Glutamatergic neuron (in vitro differentiated cells): Measurements from ENCODE around the gene BTN3A1. TPM values are rescaled to one million over a fixed set of nuclear protein-coding genes. Genes with fewer than 3 reads are reported as not detected.

Experiments used
- DNase-seq: peaks from one replicate; pipeline ENCODE4 v3.0.0; 2022
- H3K27ac Mint-ChIP-seq: one replicate; pipeline ENCODE4 v1.8.0; 2020; ENCODE audit warnings: mild to moderate bottlenecking, mixed read lengths, inconsistent platforms; ENCODE audit not compliant: unreplicated experiment
- H3K27me3 Mint-ChIP-seq: one replicate; pipeline ENCODE4 v1.8.0; 2020; ENCODE audit warnings: mild to moderate bottlenecking, moderate library complexity, mixed read lengths, inconsistent platforms; ENCODE audit not compliant: unreplicated experiment
- H3K36me3 Mint-ChIP-seq: one replicate; pipeline ENCODE4 v1.8.0; 2020; ENCODE audit warnings: mild to moderate bottlenecking, mixed read lengths, inconsistent platforms; ENCODE audit not compliant: unreplicated experiment
- H3K4me1 Mint-ChIP-seq: one replicate; pipeline ENCODE4 v1.8.0; 2020; ENCODE audit warnings: mild to moderate bottlenecking, low read depth, mixed read lengths, inconsistent platforms; ENCODE audit not compliant: unreplicated experiment
- H3K4me3 Mint-ChIP-seq: one replicate; pipeline ENCODE4 v1.8.0; 2020; ENCODE audit warnings: mild to moderate bottlenecking, mixed read lengths, inconsistent platforms; ENCODE audit not compliant: unreplicated experiment
- H3K9me3 Mint-ChIP-seq: one replicate; pipeline ENCODE4 v1.8.0; 2020; ENCODE audit warnings: mild to moderate bottlenecking, moderate library complexity, mixed read lengths, inconsistent platforms; ENCODE audit not compliant: unreplicated experiment
- CTCF ChIP-seq: fragments of 200-600 bp; sonication (generic); IDR thresholded peaks from one replicate; pipeline ENCODE4 v1.5.0; 2021; ENCODE audit not compliant: partially characterized antibody, unreplicated experiment
- total RNA-seq: library from RNA; stranded (reverse); fragmentation: NEBNext Ultra II Directional; extraction: Animal tissue kit (Norgen Biotek cat#: 25700); gene quantifications from one replicate; pipeline ENCODE4 v1.2.1, GENCODE V29; 2021; ENCODE audit not compliant: unreplicated experiment

The BTN3A1 gene
- total RNA-seq, 1 donor from 2014 or later, result 2.2 TPM

- no peak overlapping the region for H3K4me3 Mint-ChIP-seq
- H3K27ac Mint-ChIP-seq, result no peak overlapping the region
- no peak for DNase-seq
- no peak for TF ChIP-seq CTCF
- H3K9me3 Mint-ChIP-seq, result peaks cover 6% of the 10 kb centered on the region
- H3K36me3 Mint-ChIP-seq, result no peaks in the 10 kb centered on the region
- H3K4me1 Mint-ChIP-seq, result peaks cover 16% of the 10 kb centered on the region
- H3K27me3 Mint-ChIP-seq, result peaks cover 8% of the 10 kb centered on the region
These were observed 16.3 kb upstream of the BTN3A1 start for GRCh38 chr6:26385734-26386125.

- no peak for DNase-seq
- Mint-ChIP-seq H3K27me3 (peaks cover 3% of the 10 kb centered on the region), H3K27ac (no peak overlapping the region), H3K9me3 (peaks cover 4% of the 10 kb centered on the region), H3K36me3 (no peaks in the 10 kb centered on the region), H3K4me3 (no peak overlapping the region), H3K4me1 (peaks cover 12% of the 10 kb centered on the region)
- TF ChIP-seq CTCF, result no peak
These were observed 14.5 kb upstream of the BTN3A1 start for GRCh38 chr6:26387565-26387964.

GRCh38 chr6:26388014-26388413 lies 14.1 kb upstream of the BTN3A1 start:
- peaks cover 12% of the 10 kb centered on the region for H3K4me1 Mint-ChIP-seq
- no peak overlapping the region for H3K27ac Mint-ChIP-seq
- H3K36me3 Mint-ChIP-seq, result no peaks in the 10 kb centered on the region

DNA sequence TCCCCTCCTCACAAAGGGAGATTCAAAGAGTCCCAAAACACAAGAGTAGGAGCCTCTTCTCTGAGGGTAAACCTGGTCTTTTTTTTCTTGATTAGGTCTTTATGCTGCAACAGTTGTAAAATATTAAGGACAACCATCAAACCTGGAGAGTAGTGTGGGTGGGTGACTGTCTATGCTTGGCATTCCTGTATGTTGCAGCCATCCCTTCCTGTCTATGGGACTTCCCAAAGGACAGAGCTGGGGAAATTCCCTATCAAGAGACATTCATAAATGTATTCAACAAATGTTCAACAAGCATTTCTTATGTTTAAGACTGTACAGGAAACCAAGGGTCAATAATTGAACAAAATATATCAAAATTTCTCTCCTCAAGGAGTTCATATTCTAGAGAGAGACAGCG lies 13.6 kb upstream of the BTN3A1 start:
- H3K27me3 Mint-ChIP-seq, result peaks cover 3% of the 10 kb centered on the region
- no peaks in the 10 kb centered on the region for H3K36me3 Mint-ChIP-seq
- H3K9me3 Mint-ChIP-seq, result peaks cover 2% of the 10 kb centered on the region
- TF ChIP-seq CTCF, result no peak
- peaks cover 12% of the 10 kb centered on the region for H3K4me1 Mint-ChIP-seq
- no peak overlapping the region for H3K27ac Mint-ChIP-seq
- H3K4me3 Mint-ChIP-seq, result no peak overlapping the region
- no peak for DNase-seq

More at GRCh38 chr6:26388014-26388413, 14.1 kb upstream of the BTN3A1 start:
- peaks cover 3% of the 10 kb centered on the region for H3K27me3 Mint-ChIP-seq
- peaks cover 3% of the 10 kb centered on the region for H3K9me3 Mint-ChIP-seq
- no peak overlapping the region for H3K4me3 Mint-ChIP-seq
- no peak for TF ChIP-seq CTCF
- no peak for DNase-seq

GRCh38 chr6:26389349-26389894 lies 12.7 kb upstream of the BTN3A1 start:
- no peak for TF ChIP-seq CTCF
- peaks cover 9% of the 10 kb centered on the region for H3K4me1 Mint-ChIP-seq
- H3K4me3 Mint-ChIP-seq, result no peak overlapping the region
- no peak for DNase-seq
- H3K27ac Mint-ChIP-seq, result no peak overlapping the region
- H3K9me3 Mint-ChIP-seq, result peaks cover 2% of the 10 kb centered on the region
- peaks cover 3% of the 10 kb centered on the region for H3K27me3 Mint-ChIP-seq
- H3K36me3 Mint-ChIP-seq, result no peaks in the 10 kb centered on the region
